Measurements from ENCODE around the gene RSBN1L.

DNA sequence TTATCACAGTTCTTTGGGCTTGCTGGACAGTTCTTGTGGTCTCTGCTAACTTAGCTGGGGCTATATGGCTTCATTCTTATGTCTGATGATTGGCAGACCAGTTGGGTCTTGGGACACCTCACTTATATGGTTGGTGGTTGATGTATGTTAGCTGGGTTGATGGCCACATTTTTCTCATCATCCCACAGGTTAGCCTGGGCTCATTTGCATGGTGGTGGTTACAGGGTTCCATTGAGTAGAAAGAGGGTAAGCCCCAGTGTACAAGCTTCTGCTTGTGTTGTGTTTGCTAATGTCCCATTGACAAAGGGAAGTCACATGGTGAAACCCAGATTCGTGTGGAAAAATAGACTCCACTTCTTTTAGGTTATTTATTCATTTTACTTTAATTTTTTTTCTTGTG is 61.3 kb downstream of the RSBN1L start:
- TF ChIP-seq, protein P1, sequence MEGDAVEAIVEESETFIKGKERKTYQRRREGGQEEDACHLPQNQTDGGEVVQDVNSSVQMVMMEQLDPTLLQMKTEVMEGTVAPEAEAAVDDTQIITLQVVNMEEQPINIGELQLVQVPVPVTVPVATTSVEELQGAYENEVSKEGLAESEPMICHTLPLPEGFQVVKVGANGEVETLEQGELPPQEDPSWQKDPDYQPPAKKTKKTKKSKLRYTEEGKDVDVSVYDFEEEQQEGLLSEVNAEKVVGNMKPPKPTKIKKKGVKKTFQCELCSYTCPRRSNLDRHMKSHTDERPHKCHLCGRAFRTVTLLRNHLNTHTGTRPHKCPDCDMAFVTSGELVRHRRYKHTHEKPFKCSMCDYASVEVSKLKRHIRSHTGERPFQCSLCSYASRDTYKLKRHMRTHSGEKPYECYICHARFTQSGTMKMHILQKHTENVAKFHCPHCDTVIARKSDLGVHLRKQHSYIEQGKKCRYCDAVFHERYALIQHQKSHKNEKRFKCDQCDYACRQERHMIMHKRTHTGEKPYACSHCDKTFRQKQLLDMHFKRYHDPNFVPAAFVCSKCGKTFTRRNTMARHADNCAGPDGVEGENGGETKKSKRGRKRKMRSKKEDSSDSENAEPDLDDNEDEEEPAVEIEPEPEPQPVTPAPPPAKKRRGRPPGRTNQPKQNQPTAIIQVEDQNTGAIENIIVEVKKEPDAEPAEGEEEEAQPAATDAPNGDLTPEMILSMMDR (IDR thresholded peaks at IDR 0.05 in 2 of 3, conservative IDR thresholded peaks at IDR 0.05 in 1 of 3; ENCODE audit: borderline replicate concordance in 1 of 3, insufficient read depth in 1 of 3, low read depth in 2 of 3, low read length in 2 of 3) = no peak
- no peak for TF ChIP-seq POLR2A (IDR thresholded peaks at IDR 0.05; ENCODE audit: borderline replicate concordance, extremely low read depth, insufficient read depth, insufficient read length)
- no peak for TF ChIP-seq POLR2AphosphoS5 (IDR thresholded peaks at IDR 0.05; ENCODE audit: low read depth, low read length)
- TF ChIP-seq, protein P2, sequence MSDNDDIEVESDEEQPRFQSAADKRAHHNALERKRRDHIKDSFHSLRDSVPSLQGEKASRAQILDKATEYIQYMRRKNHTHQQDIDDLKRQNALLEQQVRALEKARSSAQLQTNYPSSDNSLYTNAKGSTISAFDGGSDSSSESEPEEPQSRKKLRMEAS (IDR thresholded peaks at IDR 0.05) = no peak
- TF ChIP-seq EGR1 (IDR thresholded peaks at IDR 0.05; ENCODE audit: low read depth) = no peak
- TF ChIP-seq YY1 (IDR thresholded peaks at IDR 0.05; ENCODE audit: extremely low read depth, insufficient replicate concordance, low read depth, low read length) = no peak
- TF ChIP-seq EZH2phosphoT487 (IDR thresholded peaks at IDR 0.05; ENCODE audit: borderline replicate concordance) = no peak
- TF ChIP-seq SP1 (IDR thresholded peaks at IDR 0.05; ENCODE audit: low read depth) = no peak
- TF ChIP-seq ZNF274 (IDR thresholded peaks at IDR 0.05; ENCODE audit: low read depth, low read length) = no peak
- no peak for TF ChIP-seq SRF (IDR thresholded peaks at IDR 0.05; ENCODE audit: low read depth)
- TF ChIP-seq EZH2 (IDR thresholded peaks at IDR 0.05) = no peak
- TF ChIP-seq JUND (IDR thresholded peaks at IDR 0.05) = no peak
- no peak for TF ChIP-seq RAD21 (IDR thresholded peaks at IDR 0.05; ENCODE audit: low read depth)

Measured in HCT116 (cell line).